ENCODE results near the gene ELMO3. TPM values are rescaled to one million over a fixed set of nuclear protein-coding genes. Genes with fewer than 3 reads are reported as not detected.

ELMO3 gene
- polyA plus RNA-seq, 1 donor from 2014 or later, result 2.2 TPM

DNA sequence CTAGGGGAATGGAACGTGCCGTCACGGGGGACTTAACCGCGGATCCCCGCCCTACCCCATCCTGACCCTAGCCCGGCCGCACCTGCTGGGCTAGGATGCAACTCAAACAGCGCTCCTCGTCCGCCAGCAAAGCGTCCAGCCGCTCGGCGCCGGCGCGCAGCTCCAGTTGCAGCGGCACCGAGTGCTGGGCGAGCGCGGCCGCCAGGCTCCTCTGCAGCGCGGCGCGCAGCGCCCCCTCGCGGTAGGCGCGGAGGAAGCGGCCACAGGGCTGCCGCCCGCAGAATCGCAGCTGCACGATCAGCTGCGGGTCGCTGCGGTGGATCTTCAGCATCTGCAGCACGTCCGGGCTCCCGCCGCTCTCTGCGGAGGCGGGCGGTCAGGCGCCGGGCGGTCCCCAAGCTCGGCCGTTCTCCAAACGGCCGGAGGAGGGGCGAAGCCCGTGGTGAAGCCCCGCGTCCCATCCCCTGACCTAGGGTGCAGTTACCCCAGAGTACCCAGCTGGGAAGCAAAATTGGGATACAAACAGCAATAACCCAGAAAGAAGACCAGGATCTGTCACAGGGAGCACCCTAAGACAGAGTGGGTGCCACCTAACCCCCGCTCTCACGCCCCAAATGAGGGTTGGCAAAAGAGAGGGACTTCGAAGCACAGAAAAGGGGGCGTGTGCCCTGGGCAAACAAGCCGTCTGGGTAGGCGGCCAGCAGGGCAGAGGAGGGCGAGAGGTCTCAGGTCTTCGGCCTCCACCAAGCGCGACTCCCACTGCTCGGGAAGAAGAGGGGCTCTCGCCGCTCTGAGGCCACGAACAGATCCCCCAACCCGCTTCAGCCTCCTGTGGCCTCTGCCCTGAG lies 43.4 kb upstream of the ELMO3 start:
- peaks cover 100% of the 10 kb centered on the region for H3K27me3 ChIP-seq (ENCODE audit: insufficient read depth, low read depth, low read length)
- no peak overlapping the region for H3K4me2 ChIP-seq (ENCODE audit: low read length)

DNA sequence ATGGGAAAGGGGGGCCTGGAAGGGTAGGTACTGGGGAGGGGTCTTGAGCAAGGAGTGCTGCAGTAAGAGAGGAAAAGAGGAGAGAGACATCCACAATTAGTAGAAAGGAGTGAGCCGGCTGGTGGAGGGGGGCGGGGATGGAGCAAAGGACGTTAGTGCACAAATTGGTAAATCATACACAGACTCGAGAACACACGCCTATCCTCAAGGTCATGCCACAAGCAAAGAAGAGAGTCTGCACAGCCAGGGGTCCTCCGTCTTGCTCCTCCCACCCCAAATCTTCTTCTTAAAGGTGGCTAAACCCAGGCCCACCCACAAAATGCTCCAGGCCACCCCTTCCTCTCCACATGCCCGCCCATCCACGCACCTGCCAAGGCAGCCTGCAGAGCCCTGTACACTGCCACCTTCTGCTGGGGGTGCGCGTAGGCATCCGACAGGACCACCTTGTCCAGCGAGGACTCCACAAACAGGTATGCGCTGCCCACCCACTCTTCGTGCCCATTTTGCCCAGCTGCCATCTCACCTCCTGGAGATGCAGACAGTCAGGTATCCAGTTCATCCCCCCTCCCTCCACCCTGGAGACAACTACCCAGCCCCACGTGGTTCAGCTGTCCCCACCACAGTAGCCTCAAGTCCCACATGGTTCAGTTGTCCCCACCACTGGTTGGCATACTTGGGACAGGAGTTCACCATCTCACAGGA lies 42.6 kb upstream of the ELMO3 start:
- H3F3A ChIP-seq (ENCODE audit: insufficient read depth, low read length, poor library complexity, severe bottlenecking), result no peaks in the 10 kb centered on the region
- no peaks in the 10 kb centered on the region for H3K79me2 ChIP-seq (replicated peaks; ENCODE audit: insufficient read depth, low read length)
- H3K9me2 ChIP-seq (ENCODE audit: insufficient read depth, low read length), result no peaks in the 10 kb centered on the region
- H3K9me3 ChIP-seq (ENCODE audit: low read length), result no peaks in the 10 kb centered on the region
- no peak overlapping the region for H3K4me2 ChIP-seq (ENCODE audit: low read length)
- peak overlapping the region; percentile 70 for H3K4me3 ChIP-seq (ENCODE audit: low read length)
- H3K9ac ChIP-seq (ENCODE audit: low read length), result no peak overlapping the region
- no peak overlapping the region for H3K27ac ChIP-seq (ENCODE audit: low read length)
- no peak overlapping the region for H2AFZ ChIP-seq (ENCODE audit: low read depth, low read length)
- H3K36me3 ChIP-seq (ENCODE audit: insufficient read depth, low read length), result no peaks in the 10 kb centered on the region
- H3K27me3 ChIP-seq (ENCODE audit: insufficient read depth, low read depth, low read length), result peaks cover 100% of the 10 kb centered on the region
- H4K20me1 ChIP-seq (ENCODE audit: insufficient read depth), result no peaks in the 10 kb centered on the region
- TF ChIP-seq POLR2AphosphoS5 (IDR thresholded peaks at IDR 0.05) (no peak), RAD21 (conservative IDR thresholded peaks at IDR 0.05) (no peak), EP300 (conservative IDR thresholded peaks at IDR 0.05; ENCODE audit: poor library complexity, severe bottlenecking) (no peak), TAF1 (IDR thresholded peaks at IDR 0.05; ENCODE audit: low read depth) (no peak), EZH2 (IDR thresholded peaks at IDR 0.05; ENCODE audit: borderline replicate concordance, insufficient read depth, low read length, poor library complexity, severe bottlenecking) (no peak), SMC3 (conservative IDR thresholded peaks at IDR 0.05; ENCODE audit: poor library complexity) (no peak), MXI1 (conservative IDR thresholded peaks at IDR 0.05; ENCODE audit: poor library complexity, severe bottlenecking) (no peak)
- TF ChIP-seq, protein P1, sequence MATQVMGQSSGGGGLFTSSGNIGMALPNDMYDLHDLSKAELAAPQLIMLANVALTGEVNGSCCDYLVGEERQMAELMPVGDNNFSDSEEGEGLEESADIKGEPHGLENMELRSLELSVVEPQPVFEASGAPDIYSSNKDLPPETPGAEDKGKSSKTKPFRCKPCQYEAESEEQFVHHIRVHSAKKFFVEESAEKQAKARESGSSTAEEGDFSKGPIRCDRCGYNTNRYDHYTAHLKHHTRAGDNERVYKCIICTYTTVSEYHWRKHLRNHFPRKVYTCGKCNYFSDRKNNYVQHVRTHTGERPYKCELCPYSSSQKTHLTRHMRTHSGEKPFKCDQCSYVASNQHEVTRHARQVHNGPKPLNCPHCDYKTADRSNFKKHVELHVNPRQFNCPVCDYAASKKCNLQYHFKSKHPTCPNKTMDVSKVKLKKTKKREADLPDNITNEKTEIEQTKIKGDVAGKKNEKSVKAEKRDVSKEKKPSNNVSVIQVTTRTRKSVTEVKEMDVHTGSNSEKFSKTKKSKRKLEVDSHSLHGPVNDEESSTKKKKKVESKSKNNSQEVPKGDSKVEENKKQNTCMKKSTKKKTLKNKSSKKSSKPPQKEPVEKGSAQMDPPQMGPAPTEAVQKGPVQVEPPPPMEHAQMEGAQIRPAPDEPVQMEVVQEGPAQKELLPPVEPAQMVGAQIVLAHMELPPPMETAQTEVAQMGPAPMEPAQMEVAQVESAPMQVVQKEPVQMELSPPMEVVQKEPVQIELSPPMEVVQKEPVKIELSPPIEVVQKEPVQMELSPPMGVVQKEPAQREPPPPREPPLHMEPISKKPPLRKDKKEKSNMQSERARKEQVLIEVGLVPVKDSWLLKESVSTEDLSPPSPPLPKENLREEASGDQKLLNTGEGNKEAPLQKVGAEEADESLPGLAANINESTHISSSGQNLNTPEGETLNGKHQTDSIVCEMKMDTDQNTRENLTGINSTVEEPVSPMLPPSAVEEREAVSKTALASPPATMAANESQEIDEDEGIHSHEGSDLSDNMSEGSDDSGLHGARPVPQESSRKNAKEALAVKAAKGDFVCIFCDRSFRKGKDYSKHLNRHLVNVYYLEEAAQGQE (IDR thresholded peaks at IDR 0.05; ENCODE audit: borderline replicate concordance), result no peak

More for the DNA sequence above, 43.4 kb upstream of the ELMO3 start:
- Histone ChIP-seq H2AFZ (ENCODE audit: low read depth, low read length) (no peak overlapping the region), H3K79me2 (replicated peaks; ENCODE audit: insufficient read depth, low read length) (no peaks in the 10 kb centered on the region), H3K9ac (ENCODE audit: low read length) (peak overlapping the region; percentile 41), H3K36me3 (ENCODE audit: insufficient read depth, low read length) (no peaks in the 10 kb centered on the region), H3K9me2 (ENCODE audit: insufficient read depth, low read length) (no peaks in the 10 kb centered on the region), H3K9me3 (ENCODE audit: low read length) (no peaks in the 10 kb centered on the region), H4K20me1 (ENCODE audit: insufficient read depth) (no peaks in the 10 kb centered on the region), H3K4me3 (ENCODE audit: low read length) (peak overlapping the region; percentile 70), H3K27ac (ENCODE audit: low read length) (no peak overlapping the region), H3F3A (ENCODE audit: insufficient read depth, low read length, poor library complexity, severe bottlenecking) (no peaks in the 10 kb centered on the region)
- TF ChIP-seq RAD21 (conservative IDR thresholded peaks at IDR 0.05) (peak; percentile 92), SMC3 (conservative IDR thresholded peaks at IDR 0.05; ENCODE audit: poor library complexity) (peak; percentile 94), EP300 (conservative IDR thresholded peaks at IDR 0.05; ENCODE audit: poor library complexity, severe bottlenecking) (no peak), POLR2AphosphoS5 (IDR thresholded peaks at IDR 0.05) (peak; percentile 11), MXI1 (conservative IDR thresholded peaks at IDR 0.05; ENCODE audit: poor library complexity, severe bottlenecking) (peak; percentile 55), TAF1 (IDR thresholded peaks at IDR 0.05; ENCODE audit: low read depth) (no peak)
- TF ChIP-seq, protein P1 (IDR thresholded peaks at IDR 0.05; ENCODE audit: borderline replicate concordance), result no peak
- TF ChIP-seq, protein P2, sequence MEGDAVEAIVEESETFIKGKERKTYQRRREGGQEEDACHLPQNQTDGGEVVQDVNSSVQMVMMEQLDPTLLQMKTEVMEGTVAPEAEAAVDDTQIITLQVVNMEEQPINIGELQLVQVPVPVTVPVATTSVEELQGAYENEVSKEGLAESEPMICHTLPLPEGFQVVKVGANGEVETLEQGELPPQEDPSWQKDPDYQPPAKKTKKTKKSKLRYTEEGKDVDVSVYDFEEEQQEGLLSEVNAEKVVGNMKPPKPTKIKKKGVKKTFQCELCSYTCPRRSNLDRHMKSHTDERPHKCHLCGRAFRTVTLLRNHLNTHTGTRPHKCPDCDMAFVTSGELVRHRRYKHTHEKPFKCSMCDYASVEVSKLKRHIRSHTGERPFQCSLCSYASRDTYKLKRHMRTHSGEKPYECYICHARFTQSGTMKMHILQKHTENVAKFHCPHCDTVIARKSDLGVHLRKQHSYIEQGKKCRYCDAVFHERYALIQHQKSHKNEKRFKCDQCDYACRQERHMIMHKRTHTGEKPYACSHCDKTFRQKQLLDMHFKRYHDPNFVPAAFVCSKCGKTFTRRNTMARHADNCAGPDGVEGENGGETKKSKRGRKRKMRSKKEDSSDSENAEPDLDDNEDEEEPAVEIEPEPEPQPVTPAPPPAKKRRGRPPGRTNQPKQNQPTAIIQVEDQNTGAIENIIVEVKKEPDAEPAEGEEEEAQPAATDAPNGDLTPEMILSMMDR (IDR thresholded peaks at IDR 0.05; ENCODE audit: poor library complexity, severe bottlenecking), result peak; percentile 99

Data from neural cell (in vitro differentiated cells).